Peyer's patch (tissue), 4 donors: Measurements from ENCODE around the gene SMIM20.

Experiments used
- POLR2A ChIP-seq, 2 donors: fragments of 450-650 bp; IDR thresholded peaks; one replicate each; pipeline ENCODE4 v1.5.1; 2017; ENCODE audit warnings: antibody characterized with exemption in 2 of 2, mild to moderate bottlenecking in 2 of 2, moderate library complexity in 2 of 2
- TF ChIP-seq, protein P1 (sequence below), 6 experiments: fragments of 450-650 bp in 4 of 6; fragments of 200-600 bp in 2 of 6; sonication (generic) in 1 of 6; IDR thresholded peaks; one replicate each; pipeline ENCODE4 v1.5.1; 2017 to 2019; ENCODE audit warnings: antibody characterized with exemption in 6 of 6, mild to moderate bottlenecking in 3 of 6, moderate library complexity in 1 of 6

DNA sequence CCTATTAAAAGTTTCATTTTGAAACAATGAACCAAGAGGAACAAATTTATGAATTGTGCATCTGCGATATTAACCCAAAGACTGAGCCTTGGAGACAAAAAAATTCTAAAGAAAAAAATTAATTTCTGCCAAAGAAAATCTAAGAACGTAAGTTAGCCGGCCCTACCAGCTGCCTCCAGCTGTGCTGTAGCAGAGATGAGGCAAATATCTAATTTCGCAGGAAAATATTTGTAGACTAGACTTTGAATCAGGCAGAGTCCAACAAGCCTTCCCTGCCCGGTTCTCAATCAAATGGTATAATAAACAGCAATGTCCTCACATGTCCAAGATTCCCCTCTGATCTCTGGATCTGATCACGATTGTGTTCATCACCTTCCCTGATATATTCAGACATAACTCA, 21.2 kb upstream of the SMIM20 start:
- TF ChIP-seq, protein P1, sequence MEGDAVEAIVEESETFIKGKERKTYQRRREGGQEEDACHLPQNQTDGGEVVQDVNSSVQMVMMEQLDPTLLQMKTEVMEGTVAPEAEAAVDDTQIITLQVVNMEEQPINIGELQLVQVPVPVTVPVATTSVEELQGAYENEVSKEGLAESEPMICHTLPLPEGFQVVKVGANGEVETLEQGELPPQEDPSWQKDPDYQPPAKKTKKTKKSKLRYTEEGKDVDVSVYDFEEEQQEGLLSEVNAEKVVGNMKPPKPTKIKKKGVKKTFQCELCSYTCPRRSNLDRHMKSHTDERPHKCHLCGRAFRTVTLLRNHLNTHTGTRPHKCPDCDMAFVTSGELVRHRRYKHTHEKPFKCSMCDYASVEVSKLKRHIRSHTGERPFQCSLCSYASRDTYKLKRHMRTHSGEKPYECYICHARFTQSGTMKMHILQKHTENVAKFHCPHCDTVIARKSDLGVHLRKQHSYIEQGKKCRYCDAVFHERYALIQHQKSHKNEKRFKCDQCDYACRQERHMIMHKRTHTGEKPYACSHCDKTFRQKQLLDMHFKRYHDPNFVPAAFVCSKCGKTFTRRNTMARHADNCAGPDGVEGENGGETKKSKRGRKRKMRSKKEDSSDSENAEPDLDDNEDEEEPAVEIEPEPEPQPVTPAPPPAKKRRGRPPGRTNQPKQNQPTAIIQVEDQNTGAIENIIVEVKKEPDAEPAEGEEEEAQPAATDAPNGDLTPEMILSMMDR (IDR thresholded peaks at IDR 0.05), result no peak
- no peak for TF ChIP-seq POLR2A (IDR thresholded peaks at IDR 0.05)
